ENCODE results near the gene JPT1.
A peak's percentile ranks its signal among the peaks of the same experiment; 100 is the strongest.

Gene JPT1

GRCh38 chr17:75102385-75102821 is 51.9 kb downstream of the JPT1 start:
- peak overlapping the region; percentile 26 for H3K4me3 ChIP-seq (ENCODE audit: low read length)
- no peaks in the 10 kb centered on the region for H4K20me1 ChIP-seq (ENCODE audit: insufficient read depth, low read length)
- no peaks in the 10 kb centered on the region for H3K79me2 ChIP-seq (ENCODE audit: low read length)
- no peaks in the 10 kb centered on the region for H3K9me3 ChIP-seq (ENCODE audit: insufficient read depth, low read length)
- H3K27ac ChIP-seq (ENCODE audit: low read length), result peak overlapping the region; percentile 46
- peak overlapping the region; percentile 71 for H3K4me2 ChIP-seq (ENCODE audit: low read length)
- TF ChIP-seq CTCF (IDR thresholded peaks at IDR 0.05; ENCODE audit: low read depth, low read length) (no peak), EZH2phosphoT487 (IDR thresholded peaks at IDR 0.05; ENCODE audit: low read depth) (no peak)
- H2AFZ ChIP-seq (ENCODE audit: low read depth, low read length), result peak overlapping the region; percentile 28; the same call in 1 of the 2 replicates
- no peaks in the 10 kb centered on the region for H3K27me3 ChIP-seq (ENCODE audit: low read depth, low read length)
- 0 out of 2 replicates have a peak overlapping the region, but pooled peaks have one; percentile 19 for H3K9ac ChIP-seq (ENCODE audit: low read length)
- H3K36me3 ChIP-seq (replicated peaks; ENCODE audit: low read depth, low read length), result no peaks in the 10 kb centered on the region
- H3K4me1 ChIP-seq (ENCODE audit: low read length), result peaks cover 24% of the 10 kb centered on the region

- H3K36me3 ChIP-seq (replicated peaks; ENCODE audit: low read depth, low read length), result no peaks in the 10 kb centered on the region
- no peak overlapping the region for H3K4me3 ChIP-seq (ENCODE audit: low read length)
- no peak overlapping the region for H2AFZ ChIP-seq (ENCODE audit: low read depth, low read length)
- H4K20me1 ChIP-seq (ENCODE audit: insufficient read depth, low read length), result no peaks in the 10 kb centered on the region
- no peak for TF ChIP-seq CTCF (IDR thresholded peaks at IDR 0.05; ENCODE audit: low read depth, low read length)
- TF ChIP-seq EZH2phosphoT487 (IDR thresholded peaks at IDR 0.05; ENCODE audit: low read depth), result no peak
- H3K9ac ChIP-seq (ENCODE audit: low read length), result no peak overlapping the region
- no peak overlapping the region for H3K27ac ChIP-seq (ENCODE audit: low read length)
- H3K79me2 ChIP-seq (ENCODE audit: low read length), result no peaks in the 10 kb centered on the region
- H3K9me3 ChIP-seq (ENCODE audit: insufficient read depth, low read length), result no peaks in the 10 kb centered on the region
- H3K4me2 ChIP-seq (ENCODE audit: low read length), result no peak overlapping the region
- no peaks in the 10 kb centered on the region for H3K27me3 ChIP-seq (ENCODE audit: low read depth, low read length)
- H3K4me1 ChIP-seq (ENCODE audit: low read length), result peaks cover 19% of the 10 kb centered on the region
Measured at GRCh38 chr17:75099881-75100595, 54.3 kb downstream of the JPT1 start.

GRCh38 chr17:75098861-75099260 is 55.5 kb downstream of the JPT1 start:
- Histone ChIP-seq H3K79me2 (ENCODE audit: low read length) (no peaks in the 10 kb centered on the region), H3K27me3 (ENCODE audit: low read depth, low read length) (no peaks in the 10 kb centered on the region), H2AFZ (ENCODE audit: low read depth, low read length) (no peak overlapping the region), H3K4me1 (ENCODE audit: low read length) (peaks cover 19% of the 10 kb centered on the region), H3K9ac (ENCODE audit: low read length) (no peak overlapping the region), H4K20me1 (ENCODE audit: insufficient read depth, low read length) (no peaks in the 10 kb centered on the region), H3K36me3 (replicated peaks; ENCODE audit: low read depth, low read length) (no peaks in the 10 kb centered on the region), H3K4me3 (ENCODE audit: low read length) (no peak overlapping the region), H3K9me3 (ENCODE audit: insufficient read depth, low read length) (no peaks in the 10 kb centered on the region), H3K27ac (ENCODE audit: low read length) (no peak overlapping the region), H3K4me2 (ENCODE audit: low read length) (no peak overlapping the region)
- no peak for TF ChIP-seq EZH2phosphoT487 (IDR thresholded peaks at IDR 0.05; ENCODE audit: low read depth)
- TF ChIP-seq CTCF (IDR thresholded peaks at IDR 0.05; ENCODE audit: low read depth, low read length), result no peak

GRCh38 chr17:75097865-75098264 is 56.4 kb downstream of the JPT1 start:
- no peak overlapping the region for H2AFZ ChIP-seq (ENCODE audit: low read depth, low read length)
- peaks cover 19% of the 10 kb centered on the region for H3K4me1 ChIP-seq (ENCODE audit: low read length)
- no peak overlapping the region for H3K4me3 ChIP-seq (ENCODE audit: low read length)
- no peaks in the 10 kb centered on the region for H3K9me3 ChIP-seq (ENCODE audit: insufficient read depth, low read length)
- no peak overlapping the region for H3K27ac ChIP-seq (ENCODE audit: low read length)
- no peaks in the 10 kb centered on the region for H4K20me1 ChIP-seq (ENCODE audit: insufficient read depth, low read length)
- H3K27me3 ChIP-seq (ENCODE audit: low read depth, low read length), result no peaks in the 10 kb centered on the region
- no peak overlapping the region for H3K4me2 ChIP-seq (ENCODE audit: low read length)
- H3K9ac ChIP-seq (ENCODE audit: low read length), result no peak overlapping the region
- no peaks in the 10 kb centered on the region for H3K36me3 ChIP-seq (replicated peaks; ENCODE audit: low read depth, low read length)
- no peaks in the 10 kb centered on the region for H3K79me2 ChIP-seq (ENCODE audit: low read length)
- TF ChIP-seq EZH2phosphoT487 (IDR thresholded peaks at IDR 0.05; ENCODE audit: low read depth), result no peak
- TF ChIP-seq CTCF (IDR thresholded peaks at IDR 0.05; ENCODE audit: low read depth, low read length), result no peak
